GM23338 (cell line): ENCODE measurements around the gene HMHB1.

Source experiments
- CTCF ChIP-seq, 2 experiments: fragments of 200-600 bp in 1 of 2; sonication (generic) in 1 of 2; conservative IDR thresholded peaks; 2 replicates each; pipeline versions ENCODE4 v1.5.1 to v1.6.1; 2016 to 2017; ENCODE audit warnings: antibody characterized with exemption in 2 of 2, low read depth in 2 of 2, mild to moderate bottlenecking in 2 of 2, moderate library complexity in 1 of 2
- EZH2 ChIP-seq: fragments of 200-600 bp; sonication (generic); IDR thresholded peaks from one replicate; pipeline ENCODE4 v1.8.0; 2017; ENCODE audit warnings: antibody characterized with exemption, mild to moderate bottlenecking, low read depth; ENCODE audit not compliant: unreplicated experiment
- POLR2AphosphoS5 ChIP-seq: IDR thresholded peaks from 2 replicates; pipeline ENCODE4 v1.6.1; 2016; ENCODE audit warnings: antibody characterized with exemption, low read depth
- REST ChIP-seq: IDR thresholded peaks from one replicate; pipeline ENCODE4 v1.6.1; 2018; ENCODE audit warnings: antibody characterized with exemption; ENCODE audit not compliant: unreplicated experiment
- STAT1 ChIP-seq: IDR thresholded peaks from one replicate; pipeline ENCODE4 v1.6.1; 2016; ENCODE audit warnings: antibody characterized with exemption; ENCODE audit not compliant: unreplicated experiment

DNA sequence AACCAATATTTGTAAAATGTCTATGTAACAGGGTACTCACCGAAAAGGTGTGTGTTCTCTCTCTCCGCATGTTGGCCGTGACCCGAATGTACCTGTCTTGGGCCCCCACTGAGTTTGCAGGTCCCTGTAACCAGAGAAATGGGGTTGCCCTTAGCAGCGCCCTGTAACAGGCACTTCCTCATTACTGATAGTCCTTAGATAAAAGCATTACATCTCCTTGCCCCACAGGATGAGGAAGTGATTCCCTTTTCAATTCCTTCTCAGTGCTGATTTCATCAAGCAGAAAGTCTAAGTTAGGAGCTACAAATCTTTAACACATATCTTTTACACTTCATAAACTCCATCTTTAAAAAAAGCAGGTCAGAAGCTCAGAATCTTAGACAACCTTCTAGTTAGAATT, 15.2 kb upstream of the HMHB1 start:
- no peak for TF ChIP-seq POLR2AphosphoS5
- TF ChIP-seq CTCF (conservative IDR thresholded peaks at IDR 0.05; ENCODE audit: low read depth in 2 of 2) = no peak
- no peak for TF ChIP-seq EZH2
- TF ChIP-seq STAT1 = no peak
- no peak for TF ChIP-seq REST
